Choroid plexus epithelial cell (primary cell): ENCODE measurements around the gene UTS2R.
"Not testable (repeated sequence)": the region's sequence is repeated elsewhere in the genome, so short reads cannot be mapped to it uniquely, and the experiment has no call there.

Experiments
- DNase-seq: peaks from one replicate; pipeline ENCODE4 v3.0.0-alpha.2; 2010; ENCODE audit warnings: low read depth
- H3K4me3 ChIP-seq: 2 replicates; pipeline ENCODE4 v1.5.1; 2011; ENCODE audit warnings: low read depth, mild to moderate bottlenecking, control low read depth, low read length, moderate library complexity
- TF ChIP-seq, protein P1 (sequence below): conservative IDR thresholded peaks from 2 replicates; pipeline ENCODE4 v1.5.1; 2011; ENCODE audit warnings: low read depth, mild to moderate bottlenecking, control low read depth, inconsistent platforms, low read length, moderate library complexity

Gene UTS2R

DNA sequence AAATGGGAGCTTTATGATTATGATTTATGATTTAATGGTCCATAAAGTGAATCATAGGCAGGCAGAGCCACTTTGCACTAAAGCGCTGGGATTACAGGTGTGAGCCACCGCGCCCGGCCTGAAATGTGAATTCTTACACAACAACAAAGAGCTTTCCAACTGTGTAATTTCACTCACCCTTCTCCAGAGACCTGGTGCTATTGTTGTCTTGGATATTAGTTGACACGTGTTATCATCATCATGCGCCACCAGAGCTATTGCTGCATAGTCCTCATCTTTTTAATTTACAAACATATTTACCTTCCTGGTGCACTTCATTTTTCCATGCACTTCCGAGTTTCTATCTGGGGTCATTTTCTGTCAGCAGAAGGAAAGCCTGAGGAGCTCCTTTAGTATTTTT is 4.8 kb upstream of the UTS2R start:
- DNase-seq, result no peak
- TF ChIP-seq, protein P1, sequence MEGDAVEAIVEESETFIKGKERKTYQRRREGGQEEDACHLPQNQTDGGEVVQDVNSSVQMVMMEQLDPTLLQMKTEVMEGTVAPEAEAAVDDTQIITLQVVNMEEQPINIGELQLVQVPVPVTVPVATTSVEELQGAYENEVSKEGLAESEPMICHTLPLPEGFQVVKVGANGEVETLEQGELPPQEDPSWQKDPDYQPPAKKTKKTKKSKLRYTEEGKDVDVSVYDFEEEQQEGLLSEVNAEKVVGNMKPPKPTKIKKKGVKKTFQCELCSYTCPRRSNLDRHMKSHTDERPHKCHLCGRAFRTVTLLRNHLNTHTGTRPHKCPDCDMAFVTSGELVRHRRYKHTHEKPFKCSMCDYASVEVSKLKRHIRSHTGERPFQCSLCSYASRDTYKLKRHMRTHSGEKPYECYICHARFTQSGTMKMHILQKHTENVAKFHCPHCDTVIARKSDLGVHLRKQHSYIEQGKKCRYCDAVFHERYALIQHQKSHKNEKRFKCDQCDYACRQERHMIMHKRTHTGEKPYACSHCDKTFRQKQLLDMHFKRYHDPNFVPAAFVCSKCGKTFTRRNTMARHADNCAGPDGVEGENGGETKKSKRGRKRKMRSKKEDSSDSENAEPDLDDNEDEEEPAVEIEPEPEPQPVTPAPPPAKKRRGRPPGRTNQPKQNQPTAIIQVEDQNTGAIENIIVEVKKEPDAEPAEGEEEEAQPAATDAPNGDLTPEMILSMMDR, result no peak
- H3K4me3 ChIP-seq, result no peak overlapping the region

DNA sequence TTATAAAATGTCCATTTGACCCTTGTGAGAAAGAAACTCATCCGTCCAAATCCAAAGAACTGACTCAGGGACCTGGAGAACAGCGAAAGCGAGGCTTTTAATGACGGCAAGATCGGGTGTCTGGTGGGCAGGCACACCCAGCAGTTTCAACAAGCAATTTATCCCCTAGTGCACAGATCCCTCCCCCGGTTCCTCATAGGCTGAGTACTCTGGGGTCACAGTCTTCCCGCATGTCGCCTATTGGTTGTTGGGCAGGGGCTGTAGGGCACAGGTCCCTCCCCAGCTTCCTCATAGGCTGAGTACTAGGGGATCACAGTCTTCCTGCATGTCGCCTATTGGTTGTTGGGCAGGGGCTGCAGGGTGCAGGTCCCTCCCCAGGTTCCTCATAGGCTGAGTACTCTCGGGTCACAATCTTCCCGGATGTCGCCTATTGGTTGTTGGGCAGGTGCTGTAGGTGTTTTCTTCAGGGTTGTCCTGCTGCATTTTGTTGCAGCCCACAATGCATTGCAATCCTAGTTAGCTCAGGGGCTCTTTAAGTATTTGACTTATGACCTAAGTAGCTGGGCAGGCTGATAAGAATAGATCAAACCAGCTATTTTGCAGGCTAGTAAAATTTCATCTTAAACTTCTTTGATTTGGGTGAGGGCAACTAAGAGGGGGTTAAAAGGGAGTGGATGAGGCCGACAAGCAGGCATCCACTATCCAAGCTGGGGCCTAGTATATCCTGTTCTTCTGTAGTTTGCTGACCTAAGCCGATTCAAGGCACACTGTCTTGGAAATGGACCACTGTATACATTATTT is 3.6 kb upstream of the UTS2R start:
- DNase-seq, result no peak

DNA sequence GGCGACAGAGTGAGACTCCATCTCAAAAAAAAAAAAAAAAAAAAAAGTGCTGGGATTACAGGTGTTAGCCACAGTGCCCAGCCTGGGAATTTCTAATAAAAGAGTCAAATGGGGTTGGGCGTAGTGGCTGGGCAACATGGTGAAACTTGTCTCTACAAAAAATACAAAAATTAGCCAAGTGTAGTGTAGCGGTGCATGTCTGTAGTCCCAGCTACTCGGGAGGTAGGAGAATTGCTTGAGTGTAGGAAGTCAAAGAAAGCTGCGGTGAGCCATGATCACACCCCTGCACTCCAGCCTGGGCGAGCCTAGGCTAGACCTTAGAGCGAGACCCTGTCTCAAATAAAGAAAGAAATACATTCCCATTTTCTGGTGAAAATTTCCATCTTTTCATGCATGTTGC is 2.4 kb upstream of the UTS2R start:
- H3K4me3 ChIP-seq, result no peak overlapping the region
- TF ChIP-seq, protein P1, result no peak
- no peak for DNase-seq

More for the DNA sequence above, 3.6 kb upstream of the UTS2R start:
- H3K4me3 ChIP-seq, result no peak overlapping the region
- TF ChIP-seq, protein P1, result no peak

DNA sequence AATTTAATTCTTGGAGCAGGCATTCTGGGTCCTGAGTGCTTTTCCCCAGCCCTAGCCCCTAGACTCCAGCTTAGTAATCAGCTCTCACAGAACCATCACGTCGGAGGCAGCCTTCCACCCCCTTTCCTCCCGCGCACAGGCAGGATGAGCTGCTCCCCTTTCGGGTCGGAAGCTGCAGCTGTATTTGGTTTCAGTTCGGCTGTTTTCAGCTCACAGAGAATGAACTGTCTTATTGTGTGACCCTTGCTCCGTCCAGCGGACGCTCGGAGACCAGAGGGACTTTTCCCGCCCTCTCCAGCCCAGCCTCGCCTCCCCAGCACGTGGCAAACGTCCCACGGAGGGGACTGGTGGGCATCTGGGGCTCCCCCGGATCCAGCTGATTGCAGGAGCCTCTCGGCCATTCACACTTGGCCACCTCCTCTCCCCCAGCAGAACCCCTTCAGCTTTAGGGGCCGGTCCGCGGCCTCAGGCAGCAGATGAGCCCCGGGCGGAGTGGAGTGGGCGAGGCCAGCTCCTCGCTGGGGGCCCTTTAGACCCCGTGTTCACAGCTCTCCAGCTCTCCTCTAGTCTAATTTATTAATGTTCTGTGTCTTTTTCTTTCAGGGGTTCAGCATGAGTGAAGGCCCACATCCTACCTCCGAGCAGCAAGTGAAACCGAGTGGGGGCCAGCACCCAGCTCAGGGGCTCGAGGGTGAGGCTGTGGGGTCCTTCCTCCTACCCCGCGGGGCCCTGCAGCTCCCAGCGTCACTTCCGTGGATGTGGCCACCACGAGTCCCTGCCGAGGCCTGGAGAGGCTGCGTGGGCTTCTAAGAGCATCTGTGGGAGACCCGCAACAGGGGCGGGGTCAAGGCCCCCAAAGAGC is 863 bp upstream of the UTS2R start:
- TF ChIP-seq, protein P1, result no peak
- peak; percentile 26 for DNase-seq
- H3K4me3 ChIP-seq, result peak overlapping the region; percentile 36

DNA sequence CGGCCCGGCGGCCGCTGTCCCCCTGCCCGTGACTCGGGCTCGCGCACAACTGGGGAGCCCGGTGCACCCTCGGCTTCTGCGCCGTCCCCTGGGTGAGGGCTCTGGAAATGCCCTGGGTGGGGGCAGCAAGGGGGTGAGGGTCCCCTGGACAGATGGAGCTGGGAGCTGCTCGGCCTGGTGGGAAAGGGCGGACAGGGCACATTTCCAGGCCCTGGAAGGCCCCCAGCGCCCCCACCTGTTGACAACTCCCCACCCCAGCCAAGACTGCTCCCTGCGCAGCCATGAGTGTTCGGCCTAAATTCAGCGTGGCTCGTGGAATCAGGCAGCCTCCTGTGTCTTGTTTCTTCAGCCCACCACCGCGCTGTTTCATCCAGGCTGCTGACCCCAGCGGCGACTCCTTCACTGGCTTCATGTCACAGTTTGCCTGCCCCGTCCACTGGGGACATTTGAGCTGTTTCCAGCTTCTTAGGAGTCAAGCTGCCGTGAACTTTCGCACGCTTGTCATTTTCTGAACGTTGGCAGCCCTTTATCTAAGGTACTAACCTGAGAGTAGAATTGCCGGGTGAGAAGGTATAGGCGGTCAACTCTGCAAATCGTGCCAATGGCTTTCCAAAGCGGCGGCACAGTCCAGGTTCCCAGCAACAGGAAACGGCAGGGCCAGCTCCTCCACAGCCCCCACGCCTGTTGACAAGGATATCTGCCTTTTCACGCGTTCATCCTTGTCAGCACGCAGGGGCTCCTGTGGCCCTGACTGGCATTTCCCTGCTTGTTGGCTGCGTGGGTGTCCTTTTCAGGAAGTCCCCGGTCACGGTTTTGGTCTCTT is 895 bp downstream of the UTS2R start:
- no peak for DNase-seq
- no peak overlapping the region for H3K4me3 ChIP-seq
- TF ChIP-seq, protein P1, result no peak

DNA sequence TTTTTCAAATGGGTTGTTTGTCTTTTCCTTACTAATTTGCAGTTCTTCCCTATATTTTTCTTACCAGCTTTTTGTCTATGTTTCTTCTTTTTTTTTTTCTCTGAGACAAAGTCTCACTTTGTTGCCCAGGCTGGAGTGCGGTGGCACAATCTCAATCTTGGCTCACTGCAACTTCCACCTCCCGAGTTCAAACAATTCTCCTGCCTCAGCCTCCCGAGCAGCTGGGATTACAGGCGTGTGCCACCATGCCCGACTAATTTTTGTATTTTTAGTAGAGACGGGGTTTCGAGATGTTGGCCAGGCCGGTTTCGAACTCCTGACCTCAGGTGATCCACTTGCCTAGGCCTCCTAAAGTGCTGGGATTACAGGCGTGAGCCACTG is 1.5 kb downstream of the UTS2R start:
- not testable (repeated sequence) for DNase-seq, H3K4me3 ChIP-seq
